Fibroblast of skin of left biceps (primary cell): Measurements from ENCODE around the gene PSPN.
A peak's percentile ranks its signal among the peaks of the same experiment; 100 is the strongest.
"Not testable (repeated sequence)": the region's sequence is repeated elsewhere in the genome, so short reads cannot be mapped to it uniquely, and the experiment has no call there.

ENCODE experiments used
- DNase-seq, 2 experiments: peaks; one replicate each; pipeline ENCODE4 v3.0.0-alpha.2; 2013; ENCODE audit warnings: low read depth in 2 of 2

The PSPN gene

GRCh38 chr19:6373096-6373812 is 2.5 kb downstream of the PSPN start:
- peak; percentile 95 to 96 for DNase-seq

GRCh38 chr19:6372594-6373095 is 3.1 kb downstream of the PSPN start, which contains the start of gene ALKBH7:
Gene ALKBH7, plus strand, starts transcription at chr19:6372794. Its CDS starts 27 bp downstream, at chr19:6372821.
- peak; percentile 99 to 100 for DNase-seq

GRCh38 chr19:6364353-6364752 is 11.4 kb downstream of the PSPN start:
- DNase-seq: no peak

DNA sequence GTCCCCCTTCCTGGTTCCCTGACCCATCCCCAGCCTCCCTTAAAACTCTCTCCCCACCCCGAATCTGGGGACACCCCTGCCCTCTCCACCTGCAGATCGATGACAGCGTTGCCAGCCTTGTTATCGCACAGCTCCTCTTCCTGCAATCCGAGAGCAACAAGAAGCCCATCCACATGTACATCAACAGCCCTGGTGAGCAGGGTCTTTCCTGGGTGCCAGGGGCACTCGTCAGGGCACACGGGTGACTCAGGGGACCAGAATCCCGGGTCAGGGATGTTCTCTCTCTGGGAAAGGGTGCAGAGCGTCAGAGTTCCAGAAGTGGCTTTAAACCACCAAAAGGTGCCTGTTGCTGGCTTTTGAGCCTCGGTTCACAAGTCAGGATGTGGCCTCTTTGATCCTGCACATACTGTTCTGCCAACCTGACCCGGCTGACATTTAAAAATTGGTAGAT is 13.4 kb downstream of the PSPN start:
- DNase-seq: no peak

- no peak for DNase-seq
These were observed 13.7 kb downstream of the PSPN start for GRCh38 chr19:6362027-6362350.

DNA sequence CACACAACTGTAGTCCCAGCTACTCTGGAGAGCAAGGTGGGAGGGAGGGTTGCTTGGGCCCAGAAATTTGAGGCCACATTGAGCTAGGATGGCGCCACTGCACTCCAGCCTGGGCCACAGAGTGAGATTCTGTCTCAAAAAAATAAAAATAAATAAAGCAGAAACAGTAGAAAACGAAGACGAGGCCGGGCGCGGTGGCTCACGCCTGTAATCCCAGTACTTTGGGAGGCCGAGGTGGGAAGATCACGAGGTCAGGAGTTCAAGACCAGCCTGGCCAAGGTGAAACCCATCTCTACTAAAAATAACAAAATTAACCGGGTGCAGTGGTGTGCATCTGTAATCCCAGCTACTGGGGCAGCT is 14.9 kb downstream of the PSPN start:
- not testable (repeated sequence) for DNase-seq

- not testable (repeated sequence) for DNase-seq
These were observed 15.3 kb downstream of the PSPN start for GRCh38 chr19:6360445-6360844.

- no peak for DNase-seq
These were observed 16.0 kb downstream of the PSPN start for GRCh38 chr19:6359568-6360341.

GRCh38 chr19:6358003-6358402 is 17.7 kb downstream of the PSPN start:
- DNase-seq: no peak

DNA sequence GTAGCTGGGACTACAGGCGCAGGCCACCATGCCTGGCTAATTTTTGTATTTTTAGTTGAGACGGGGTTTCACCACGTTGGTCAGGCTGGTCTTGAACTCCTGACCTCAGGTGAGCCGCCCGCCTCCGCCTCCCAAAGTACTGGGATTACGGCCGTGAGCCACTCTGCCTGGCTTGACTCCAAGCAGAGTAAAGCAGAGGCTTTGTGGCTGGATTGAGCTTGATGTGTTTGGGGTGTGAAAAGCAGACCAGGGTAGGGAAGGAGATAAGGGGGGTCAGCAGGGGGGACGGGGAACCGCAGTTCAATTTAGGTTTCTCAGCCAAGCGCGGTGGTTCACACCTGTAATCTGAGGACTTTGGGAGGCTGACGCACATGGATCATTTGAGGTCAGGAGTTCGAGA is 18.6 kb downstream of the PSPN start:
- DNase-seq: no peak

DNA sequence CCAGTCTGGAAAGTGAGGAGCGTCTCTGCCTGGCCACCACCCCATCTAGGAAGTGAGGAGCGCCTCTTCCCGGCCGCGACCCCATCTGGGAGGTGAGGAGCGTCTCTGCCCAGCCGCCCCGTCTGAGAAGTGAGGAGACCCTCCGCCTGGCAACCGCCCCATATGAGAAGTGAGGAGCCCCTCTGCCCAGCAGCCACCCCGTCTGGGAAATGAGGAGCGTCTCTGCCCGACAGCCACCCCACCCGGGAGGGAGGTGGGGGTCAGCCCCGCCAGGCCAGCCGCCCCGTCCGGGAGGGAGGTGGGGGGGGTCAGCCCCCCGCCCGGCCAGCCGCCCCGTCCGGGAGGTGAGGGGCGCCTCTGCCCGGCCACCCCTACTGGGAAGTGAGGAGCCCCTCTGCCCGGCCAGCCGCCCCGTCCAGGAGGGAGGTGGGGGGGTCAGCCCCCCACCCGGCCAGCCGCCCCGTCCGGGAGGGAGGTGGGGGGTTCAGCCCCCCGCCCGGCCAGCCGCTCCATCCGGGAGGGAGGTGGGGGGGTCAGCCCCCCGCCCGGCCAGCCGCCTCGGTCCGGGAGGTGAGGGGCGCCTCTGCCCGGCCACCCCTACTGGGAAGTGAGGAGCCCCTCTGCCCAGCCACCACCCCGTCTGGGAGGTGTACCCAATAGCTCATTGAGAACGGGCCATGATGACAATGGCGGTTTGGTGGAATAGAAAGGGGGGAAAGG is 20.3 kb downstream of the PSPN start:
- DNase-seq: not testable (repeated sequence)

DNA sequence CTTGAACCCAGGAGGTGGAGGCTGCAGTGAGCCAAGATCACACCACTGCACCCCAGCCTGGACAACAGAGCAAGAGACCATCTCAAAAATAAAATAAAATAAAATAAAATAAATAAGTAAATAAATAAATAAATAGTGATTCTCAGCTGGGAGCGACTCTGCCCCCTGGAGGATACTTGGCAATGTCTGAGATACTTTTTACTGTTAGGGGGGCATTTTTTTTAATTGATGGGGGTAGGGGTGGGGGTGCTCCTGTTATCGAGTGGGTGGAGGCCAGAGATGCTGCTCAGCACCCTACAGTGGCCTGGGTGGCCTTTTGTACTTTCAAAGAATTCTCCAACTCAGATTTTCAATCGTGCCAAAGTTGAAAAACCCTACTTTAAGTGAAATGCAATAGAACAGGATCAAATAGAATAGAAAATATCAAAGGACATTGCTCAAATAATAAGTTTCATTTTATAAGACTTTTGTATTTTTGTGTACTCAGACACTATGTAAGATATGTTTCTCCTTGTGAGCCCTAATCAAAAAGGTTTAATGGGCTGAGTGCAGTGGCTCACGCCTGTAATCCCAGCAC is 21.5 kb downstream of the PSPN start:
- DNase-seq: no peak

- no peak for DNase-seq
These were observed 23.2 kb downstream of the PSPN start for GRCh38 chr19:6352381-6353165.

DNA sequence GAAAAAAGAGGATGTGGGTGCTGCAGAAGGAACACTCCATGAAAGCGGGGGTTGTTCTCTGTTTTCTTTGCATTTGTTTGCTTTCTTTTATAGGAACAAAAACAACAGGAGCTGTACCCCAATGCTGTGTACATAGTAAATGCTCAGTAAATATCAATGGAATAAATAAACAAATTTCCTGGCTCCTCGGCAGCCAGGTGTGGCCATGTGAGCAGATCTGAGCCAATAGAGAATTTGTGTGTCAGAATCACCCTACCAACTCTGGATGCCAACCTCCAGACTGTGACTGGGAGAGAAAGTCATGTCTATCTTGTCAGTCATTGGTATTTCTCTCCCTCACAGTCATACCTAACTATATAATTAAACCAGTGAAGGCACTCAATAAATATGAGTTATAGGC is 25.0 kb downstream of the PSPN start:
- no peak for DNase-seq

DNA sequence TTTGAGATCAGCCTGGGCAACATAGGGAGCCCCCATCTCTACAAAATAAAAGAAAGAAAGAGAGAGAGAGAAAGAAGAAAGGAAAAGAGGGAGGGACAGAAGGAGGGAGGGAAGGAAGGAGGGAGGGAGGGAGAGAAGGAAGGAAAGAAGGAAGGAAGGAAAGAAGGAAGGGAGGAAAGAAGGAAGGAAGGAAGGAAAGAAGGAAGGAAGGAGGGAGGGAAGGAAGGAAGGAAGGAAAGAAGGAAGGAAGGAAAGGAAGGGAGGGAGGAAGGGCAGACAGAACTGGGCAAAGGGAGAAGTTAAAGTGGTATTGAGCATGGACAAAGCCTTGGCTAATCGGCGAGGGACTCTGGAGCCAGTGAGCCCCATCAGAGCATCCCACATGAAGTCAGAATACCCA is 26.5 kb downstream of the PSPN start:
- not testable (repeated sequence) for DNase-seq

- no peak for DNase-seq
These were observed 32.3 kb downstream of the PSPN start for GRCh38 chr19:6343462-6343861.

DNA sequence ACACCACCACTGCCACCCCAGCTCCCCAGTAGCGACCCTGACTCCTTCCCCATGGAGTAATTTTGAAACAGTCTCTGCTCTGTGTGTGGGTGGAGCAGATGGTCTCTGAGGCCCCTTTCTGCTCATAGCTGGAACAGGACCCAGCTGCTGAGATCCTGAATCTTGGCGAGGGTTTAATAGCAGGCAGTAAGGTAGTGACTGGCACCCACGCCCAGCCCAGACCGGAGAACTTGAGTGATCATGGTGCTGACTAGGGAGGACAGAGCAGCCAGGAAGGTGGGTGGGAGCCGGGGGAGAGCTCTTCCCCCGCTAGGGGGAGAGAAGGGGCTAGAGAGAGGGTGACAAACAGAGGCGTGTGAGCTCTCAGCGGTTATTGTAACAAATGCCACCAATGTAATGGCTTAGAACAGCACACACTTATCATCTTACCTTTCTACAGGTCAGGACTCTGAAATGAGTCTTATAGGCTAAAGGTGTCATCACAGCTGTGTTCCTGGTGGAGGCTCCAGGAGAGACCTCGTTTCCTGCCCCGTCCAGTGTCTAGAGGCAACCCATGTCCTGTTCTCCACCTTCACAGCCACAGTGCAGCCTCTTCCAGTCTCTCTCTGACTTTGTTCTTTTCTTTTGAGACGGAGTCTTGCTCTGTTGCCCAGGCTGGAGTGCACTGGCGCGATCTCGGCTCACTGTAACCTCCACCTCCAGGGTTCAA is 35.1 kb downstream of the PSPN start:
- no peak for DNase-seq

DNA sequence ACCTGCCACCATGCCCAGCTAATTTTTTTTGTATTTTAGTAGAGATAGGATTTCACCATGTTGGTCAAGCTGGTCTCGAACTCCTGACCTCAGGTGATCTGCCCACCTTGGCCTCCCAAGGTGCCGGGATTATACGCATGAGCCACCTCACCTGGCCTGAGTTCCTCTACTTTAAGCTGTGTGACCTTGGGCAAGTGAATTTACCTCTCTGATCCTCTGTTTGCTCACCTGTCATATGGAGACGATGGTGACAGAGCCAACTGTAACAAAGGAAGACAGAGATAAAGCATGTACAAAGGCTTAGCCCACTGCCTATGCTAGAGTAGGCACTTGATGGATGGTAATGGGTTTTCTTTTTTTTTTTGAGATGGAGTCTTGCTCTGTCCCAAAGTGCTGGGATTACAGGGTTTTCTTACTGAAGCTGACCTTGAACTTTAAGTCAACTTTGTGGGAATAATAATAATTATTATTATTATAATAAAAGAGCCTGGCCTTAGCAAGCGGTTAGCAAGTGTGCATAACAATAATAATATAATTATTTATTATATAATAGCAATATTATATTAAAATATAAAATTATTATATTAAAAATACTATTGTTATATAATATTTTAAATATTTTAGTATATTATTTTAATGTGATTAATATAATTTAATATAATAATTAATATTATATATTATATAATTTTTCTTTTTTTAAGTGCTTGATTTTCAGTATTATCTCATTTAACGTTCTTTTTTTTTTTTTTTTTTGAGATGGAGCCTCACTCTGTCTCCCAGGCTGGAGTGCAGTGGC is 41.0 kb downstream of the PSPN start:
- no peak for DNase-seq

GRCh38 chr19:6333439-6333838 is 42.3 kb downstream of the PSPN start, which contains the start of gene ACER1:
Gene ACER1, minus strand, starts transcription at chr19:6333612. Its CDS starts 61 bp downstream, at chr19:6333551.
- no peak for DNase-seq

DNA sequence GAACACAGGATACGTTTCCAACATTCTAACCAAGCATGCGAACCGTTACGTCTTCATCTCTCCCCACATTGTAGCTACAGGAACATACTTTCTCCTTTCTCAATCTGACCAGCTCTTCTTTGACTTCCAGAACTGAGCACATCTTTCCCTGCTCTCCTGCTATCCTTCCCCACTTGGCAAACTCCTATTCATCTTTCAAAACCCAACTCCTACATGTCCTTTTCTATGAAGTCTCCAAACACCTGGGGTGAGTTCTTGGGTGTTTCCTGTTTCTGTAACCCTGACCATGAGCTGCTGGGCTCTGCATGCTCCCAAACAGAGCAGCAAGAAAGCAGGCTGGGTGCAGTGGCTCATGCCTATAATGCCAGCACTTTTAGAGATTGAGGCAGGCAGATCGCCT is 48.9 kb downstream of the PSPN start:
- no peak for DNase-seq
